Measurements from ENCODE around the gene ALKBH8.

- TF ChIP-seq CTCF (IDR thresholded peaks at IDR 0.05) (no peak), POLR2A (IDR thresholded peaks at IDR 0.05) (peak in 1 of 2 donors; percentile 10)
Measured at GRCh38 chr11:107565219-107565937, at the start of gene ALKBH8.

Measured in Peyer's patch (tissue), 4 donors.